Adrenal gland (tissue), 12 donors: ENCODE measurements around the gene GKN1. TPM values are rescaled to one million over a fixed set of nuclear protein-coding genes. Genes with fewer than 3 reads are reported as not detected.

Experiments
- DNase-seq, 7 donors: peaks; one replicate each; pipeline ENCODE4 v3.0.0-alpha.2; 2019 to 2020
- H3K27ac ChIP-seq, 5 donors: fragments of 200-600 bp; sonication (generic) in 4 of 5; 1 replicate in 3 of 5; 2 replicates in 2 of 5; pipeline versions ENCODE4 v1.5.1 to v1.8.0; 2016 to 2020; ENCODE audit warnings: mild to moderate bottlenecking in 1 of 5
- H3K27me3 ChIP-seq: fragments of 200-600 bp; 2 replicates; pipeline ENCODE4 v1.8.0; 2021
- H3K36me3 ChIP-seq, 2 donors: fragments of 200-600 bp; replicated peaks in 1 of 2; 1 replicate in 1 of 2; 2 replicates in 1 of 2; pipeline versions ENCODE4 v1.5.1 to v1.8.0; 2018 to 2022
- H3K4me1 ChIP-seq, 2 donors: fragments of 200-600 bp; replicated peaks in 1 of 2; 1 replicate in 1 of 2; 2 replicates in 1 of 2; pipeline versions ENCODE4 v1.5.1 to v1.8.0; 2018 to 2021
- H3K4me3 ChIP-seq, 4 donors: fragments of 200-600 bp; sonication (generic) in 3 of 4; one replicate each; pipeline ENCODE4 v1.5.1; 2016 to 2018
- H3K9me3 ChIP-seq, 3 donors: fragments of 200-600 bp; sonication (generic) in 1 of 3; replicated peaks in 1 of 3; 1 replicate in 2 of 3; 2 replicates in 1 of 3; pipeline versions ENCODE4 v1.5.1 to v1.8.0; 2016 to 2021
- CTCF ChIP-seq, 6 experiments: fragments of 450-650 bp in 4 of 6; fragments of 200-600 bp in 2 of 6; sonication (generic) in 1 of 6; IDR thresholded peaks; 1 replicate in 5 of 6; 2 replicates in 1 of 6; pipeline versions ENCODE4 v1.5.1 to v1.8.0; 2016 to 2021; ENCODE audit warnings: antibody characterized with exemption in 6 of 6, mild to moderate bottlenecking in 2 of 6, moderate library complexity in 1 of 6
- POLR2A ChIP-seq, 2 donors: fragments of 450-650 bp; IDR thresholded peaks; one replicate each; pipeline ENCODE4 v1.6.1; 2017; ENCODE audit warnings: antibody characterized with exemption in 2 of 2, mild to moderate bottlenecking in 2 of 2, moderate library complexity in 1 of 2
- WGBS, 4 donors: extraction: QIAGEN DNeasy Blood & Tissue Kit in 2 of 4; methylation state at CpG; one replicate each; pipeline versions ENCODE4 v1.1.5 to v1.1.7; 2013 to 2017; 5-methylcytosine and 5-hydroxymethylcytosine counted together
- intact Hi-C, 2 donors: fragments of 100-400 bp; cut with DNase I; formaldehyde crosslinking; loops; one replicate each; pipeline versions ENCODE4 v1.14.1 to v1.15.0; 2022 to 2023
- polyA plus RNA-seq, 3 donors: library from polyadenylated mRNA; stranded (reverse); fragments of 200-250 nt in 2 of 3; fragments of 350-450 nt in 1 of 3; fragmentation: Illumina TruSeq in 1 of 3; extraction: RNeasy Lipid Tissue Mini Kit (QIAGEN cat#74804) in 1 of 3; gene quantifications; one replicate each; pipeline ENCODE4 v1.2.3, GENCODE V29; 2013 to 2014
- total RNA-seq, 9 donors: library from RNA; depleted of rRNA in 4 of 9; stranded (reverse); fragments of >200 nt in 4 of 9; fragments of 120-200 nt in 1 of 9; fragmentation: NEBNext Ultra II Directional in 1 of 9; extraction: Animal tissue kit (Norgen Biotek cat#: 25700) in 1 of 9; gene quantifications; one replicate each; pipeline versions ENCODE4 v1.1.0 to v1.2.4, GENCODE V29; 2013 to 2023
- donor health status: healthy with polysubstance abuse.
- donor health status: Bipolar disorder and iron deficiency.
- donor health status: DM: yes; HTN: yes; CAD: no.
- donor health status: DM: no; HTN: no; CAD: no.
- donor health status: DM: no; HTN: no; CAD: no.
- donor health status: DM: yes; HTN: yes; CAD: no.

The GKN1 gene
- total and polyA plus RNA-seq, 12 donors: 0.31 to 2.9 (median 1.5) TPM; not detected in 3

- no peak for TF ChIP-seq POLR2A (IDR thresholded peaks at IDR 0.05)
- TF ChIP-seq CTCF (IDR thresholded peaks at IDR 0.05): no peak
- Histone ChIP-seq H3K9me3 (no peaks in the 10 kb centered on the region), H3K27me3 (no peaks in the 10 kb centered on the region), H3K27ac (no peak overlapping the region), H3K36me3 (no peaks in the 10 kb centered on the region), H3K4me1 (peaks cover 8 to 77% of the 10 kb centered on the region in 2 donors), H3K4me3 (no peak overlapping the region)
- DNase-seq: no peak
- intact Hi-C loops: loop anchor here in 1 of 2 donors (10.0 kb wide), 1 partner anchor 73 kb away; no protein-coding TSS in a partner anchor
- WGBS, 4 donors: 81 to 91% (median 83%) methylated on average over 3 of the region's 3 CpGs
Observed at GRCh38 chr2:69017835-69018234, 43.4 kb downstream of the GKN1 start.

GRCh38 chr2:69018678-69019095 lies 44.3 kb downstream of the GKN1 start:
- DNase-seq: no peak
- no peak for TF ChIP-seq CTCF (IDR thresholded peaks at IDR 0.05)
- no peak for TF ChIP-seq POLR2A (IDR thresholded peaks at IDR 0.05)
- Histone ChIP-seq H3K27ac (no peak overlapping the region), H3K4me1 (peaks cover 8 to 80% of the 10 kb centered on the region in 2 donors), H3K4me3 (no peak overlapping the region), H3K27me3 (no peaks in the 10 kb centered on the region), H3K9me3 (no peaks in the 10 kb centered on the region), H3K36me3 (no peaks in the 10 kb centered on the region)
- intact Hi-C loops: loop anchor here in 1 of 2 donors (10.0 kb wide), 1 partner anchor 74 kb away; no protein-coding TSS in a partner anchor
- WGBS, 4 donors: 55 to 65% (median 61%) methylated on average over 4 of the region's 4 CpGs

- Histone ChIP-seq H3K9me3 (no peaks in the 10 kb centered on the region), H3K27me3 (no peaks in the 10 kb centered on the region), H3K4me3 (no peak overlapping the region), H3K36me3 (no peaks in the 10 kb centered on the region), H3K27ac (no peak overlapping the region), H3K4me1 (peaks cover 8 to 65% of the 10 kb centered on the region in 2 donors)
- intact Hi-C loops: no loop called here
- WGBS, 4 donors: 50 to 62% (median 53%) methylated on average over 8 of the region's 8 CpGs
- DNase-seq: no peak
- TF ChIP-seq CTCF (IDR thresholded peaks at IDR 0.05) (no peak), POLR2A (IDR thresholded peaks at IDR 0.05) (no peak)
Observed at GRCh38 chr2:69020496-69021426, 46.3 kb downstream of the GKN1 start.

- Histone ChIP-seq H3K36me3 (no peaks in the 10 kb centered on the region), H3K9me3 (no peaks in the 10 kb centered on the region), H3K27me3 (no peaks in the 10 kb centered on the region), H3K4me3 (no peak overlapping the region), H3K4me1 (peaks cover 8 to 55% of the 10 kb centered on the region in 2 donors), H3K27ac (no peak overlapping the region)
- intact Hi-C loops: no loop called here
- no peak for DNase-seq
- 73 to 86% (median 81%) methylated on average over 4 of the region's 4 CpGs for WGBS, 4 donors
- TF ChIP-seq CTCF (IDR thresholded peaks at IDR 0.05) (no peak), POLR2A (IDR thresholded peaks at IDR 0.05) (no peak)
Observed at GRCh38 chr2:69021727-69022126, 47.3 kb downstream of the GKN1 start.
